GM19397 (cell line): ENCODE data around the gene TBATA.

Source experiments
- ATAC-seq: cut with Tn5 transposase; IDR thresholded peaks from one replicate; pipeline ENCODE4 v1.9.1; 2021; ENCODE audit warnings: mild to moderate bottlenecking, moderate library complexity; ENCODE audit not compliant: unreplicated experiment

TBATA gene

DNA sequence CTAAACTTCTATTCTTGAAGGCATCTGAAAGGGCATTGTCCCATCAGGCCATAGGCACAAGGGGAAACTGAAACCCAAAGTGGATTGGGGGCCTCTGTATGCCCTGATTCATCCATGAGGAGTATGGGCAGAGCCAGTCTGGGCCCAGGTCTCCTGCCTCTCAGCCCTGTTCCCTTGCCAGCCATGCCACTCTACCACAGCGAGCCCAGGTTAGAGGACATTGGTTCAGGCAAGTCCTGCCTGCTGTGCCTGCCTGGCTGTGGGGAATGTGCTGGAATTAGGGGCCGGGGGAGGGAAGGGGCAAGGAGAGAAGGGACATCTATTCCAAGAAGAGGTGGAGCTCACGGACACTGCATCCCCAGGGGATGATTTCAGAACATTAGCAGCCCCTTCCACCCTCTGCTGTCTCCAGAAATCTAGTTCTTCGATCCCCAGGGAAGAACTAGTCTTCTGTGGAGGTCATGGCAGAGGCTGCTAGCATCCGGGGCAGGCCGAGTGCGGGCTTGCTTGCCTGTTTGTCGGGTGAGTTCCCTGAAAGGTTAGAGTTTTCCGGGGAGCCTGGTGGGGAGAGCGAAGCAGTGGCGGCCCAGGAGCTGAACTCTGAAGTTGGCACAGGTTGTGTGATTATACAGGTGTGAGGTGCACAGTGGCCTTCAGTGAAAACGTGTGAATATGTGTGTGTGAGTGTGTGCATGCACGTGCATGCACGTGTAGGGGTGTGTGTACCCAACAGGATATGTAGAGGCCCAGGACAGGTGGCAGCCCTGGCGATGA is 37.8 kb downstream of the TBATA start:
- no peak for ATAC-seq

GRCh38 chr10:70745555-70745954 is 39.6 kb downstream of the TBATA start:
- no peak for ATAC-seq

GRCh38 chr10:70744617-70745143 is 40.5 kb downstream of the TBATA start:
- no peak for ATAC-seq

DNA sequence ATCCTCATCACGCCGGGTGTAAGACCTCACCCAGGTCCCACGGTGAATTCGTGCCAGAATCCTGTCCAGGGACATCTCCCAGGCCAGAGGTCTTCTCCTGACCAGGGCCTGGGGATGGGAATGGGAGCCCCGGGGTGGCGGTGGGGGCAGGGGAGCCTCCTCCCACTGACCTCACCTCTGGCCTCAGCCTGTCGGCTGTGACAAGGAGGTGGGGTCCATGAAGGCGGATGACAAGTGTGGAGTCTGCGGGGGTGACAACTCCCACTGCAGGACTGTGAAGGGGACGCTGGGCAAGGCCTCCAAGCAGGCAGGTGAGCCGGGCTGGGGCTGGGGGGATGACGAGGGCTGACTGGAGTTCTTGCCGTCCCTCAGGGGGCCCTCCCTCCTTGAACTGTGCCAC is 41.3 kb downstream of the TBATA start:
- no peak for ATAC-seq

GRCh38 chr10:70743430-70743788 is 41.8 kb downstream of the TBATA start:
- no peak for ATAC-seq

GRCh38 chr10:70742537-70743429 is 42.4 kb downstream of the TBATA start:
- no peak for ATAC-seq

DNA sequence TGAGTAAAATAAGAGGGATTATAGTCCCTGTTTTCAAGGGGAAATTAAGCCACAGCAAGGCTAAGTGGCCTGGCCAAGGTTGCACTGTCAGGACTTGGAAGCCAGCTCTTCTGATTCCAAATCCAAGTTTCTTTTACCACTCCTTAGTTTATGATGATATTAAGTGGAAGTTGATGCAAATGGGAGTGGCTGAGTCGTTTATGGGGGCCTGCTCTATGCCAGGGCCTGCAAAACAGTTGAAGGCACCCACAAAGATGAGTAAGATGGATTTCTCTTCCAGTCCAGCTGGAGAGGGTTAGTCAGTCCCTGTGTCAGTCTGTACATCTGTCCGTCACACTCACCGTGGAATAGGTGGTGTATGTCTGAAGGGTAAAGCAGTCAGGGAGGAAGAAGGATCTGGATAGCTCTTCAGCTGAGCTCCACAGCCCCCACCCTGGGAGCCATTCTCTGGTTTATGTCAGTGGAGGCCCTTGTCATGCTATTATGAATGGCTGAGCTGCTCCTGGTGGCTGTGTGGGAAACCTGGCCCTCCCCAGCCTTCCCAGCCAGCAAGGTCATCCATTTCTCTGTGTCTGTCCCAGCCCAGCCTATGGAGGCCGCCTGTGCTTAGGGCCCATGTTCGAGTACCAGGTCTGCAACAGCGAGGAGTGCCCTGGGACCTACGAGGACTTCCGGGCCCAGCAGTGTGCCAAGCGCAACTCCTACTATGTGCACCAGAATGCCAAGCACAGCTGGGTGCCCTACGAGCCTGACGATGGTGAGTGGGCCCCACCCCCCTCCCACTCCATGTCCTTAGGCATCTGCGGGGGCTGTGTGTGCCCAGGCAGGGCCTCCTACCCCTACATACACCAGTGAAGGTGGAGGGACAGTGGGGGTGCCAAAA is 44.5 kb downstream of the TBATA start:
- ATAC-seq = no peak

- ATAC-seq = no peak
Measured at GRCh38 chr10:70738761-70739121, 46.4 kb downstream of the TBATA start.

GRCh38 chr10:70738006-70738760 is 47.0 kb downstream of the TBATA start:
- ATAC-seq = no peak

DNA sequence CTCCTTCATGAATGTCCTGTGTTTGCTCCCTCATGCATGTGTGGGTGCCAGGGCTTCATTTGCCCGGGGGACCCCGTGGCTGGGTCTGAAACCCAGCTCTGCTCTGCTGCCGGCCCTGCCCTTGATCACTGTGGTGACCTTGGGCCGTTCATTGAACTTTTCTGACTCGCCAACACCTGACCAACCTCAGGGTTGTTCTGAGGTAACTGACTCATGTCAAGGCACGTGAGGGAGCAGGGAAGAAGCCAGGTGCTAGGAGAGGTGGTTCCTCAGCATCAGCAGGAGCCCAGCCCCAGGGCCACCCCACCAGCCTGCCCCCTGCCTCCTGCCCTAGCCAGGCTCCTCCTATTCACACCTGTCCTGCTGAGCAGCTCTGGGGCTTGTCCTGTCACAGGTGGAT is 47.9 kb downstream of the TBATA start:
- no peak for ATAC-seq

DNA sequence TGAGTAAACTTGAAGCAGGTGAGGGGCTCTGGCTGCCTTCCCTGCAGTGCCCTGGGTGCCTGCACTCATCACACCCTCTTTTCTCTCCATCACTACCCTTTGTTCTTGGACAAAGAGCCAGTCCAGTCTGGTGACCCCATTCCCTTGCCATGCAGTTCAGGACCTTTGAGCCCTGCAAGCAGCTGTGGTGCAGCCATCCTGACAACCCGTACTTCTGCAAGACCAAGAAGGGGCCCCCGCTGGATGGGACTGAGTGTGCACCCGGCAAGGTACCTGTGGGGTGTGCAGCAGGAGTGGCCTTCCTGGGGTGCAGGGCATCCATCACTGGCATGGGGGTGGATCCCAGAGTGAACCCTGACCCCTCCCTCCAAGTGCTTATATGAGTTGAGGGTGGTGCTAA is 48.7 kb downstream of the TBATA start:
- no peak for ATAC-seq

DNA sequence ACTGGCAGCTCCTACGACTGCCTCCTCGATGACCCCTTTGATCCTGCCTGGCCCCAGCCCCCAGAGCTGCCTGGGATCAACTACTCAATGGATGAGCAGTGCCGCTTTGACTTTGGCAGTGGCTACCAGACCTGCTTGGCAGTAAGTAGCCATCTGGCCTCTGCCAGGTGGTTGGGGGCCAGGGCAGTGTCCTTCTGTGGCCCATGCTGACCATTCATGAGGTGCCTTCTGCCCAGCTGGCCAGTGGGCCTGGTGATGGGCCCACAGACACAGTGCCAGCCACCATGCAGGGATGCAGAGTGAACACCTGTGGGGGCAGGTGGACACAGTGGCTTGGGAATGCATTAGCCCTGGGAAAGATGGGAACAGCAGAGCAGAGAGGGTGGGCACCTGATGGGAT is 50.0 kb downstream of the TBATA start:
- no peak for ATAC-seq

- no peak for ATAC-seq
Measured at GRCh38 chr10:70733051-70733450, 52.1 kb downstream of the TBATA start.

GRCh38 chr10:70732569-70732968 is 52.6 kb downstream of the TBATA start:
- ATAC-seq = no peak

DNA sequence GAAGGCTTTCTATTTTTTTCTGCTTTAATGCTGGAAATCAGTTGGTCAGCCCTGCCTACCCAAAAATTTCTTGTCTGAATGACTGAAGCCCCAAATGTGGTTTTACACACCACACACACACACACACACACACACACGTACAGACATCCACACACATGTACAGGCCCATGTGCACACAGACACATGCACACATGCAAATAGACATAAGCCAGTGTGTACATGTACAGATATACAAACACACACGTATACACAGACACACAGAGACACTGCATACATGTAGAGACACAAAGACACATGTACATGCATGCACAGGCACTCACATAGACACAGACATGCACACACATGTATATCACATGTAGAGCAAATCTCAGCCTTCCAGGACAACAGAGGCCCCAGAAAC is 54.2 kb downstream of the TBATA start:
- ATAC-seq = no peak

- ATAC-seq = no peak
Measured at GRCh38 chr10:70729763-70730357, 55.3 kb downstream of the TBATA start.

GRCh38 chr10:70728328-70728727 is 56.8 kb downstream of the TBATA start:
- no peak for ATAC-seq

DNA sequence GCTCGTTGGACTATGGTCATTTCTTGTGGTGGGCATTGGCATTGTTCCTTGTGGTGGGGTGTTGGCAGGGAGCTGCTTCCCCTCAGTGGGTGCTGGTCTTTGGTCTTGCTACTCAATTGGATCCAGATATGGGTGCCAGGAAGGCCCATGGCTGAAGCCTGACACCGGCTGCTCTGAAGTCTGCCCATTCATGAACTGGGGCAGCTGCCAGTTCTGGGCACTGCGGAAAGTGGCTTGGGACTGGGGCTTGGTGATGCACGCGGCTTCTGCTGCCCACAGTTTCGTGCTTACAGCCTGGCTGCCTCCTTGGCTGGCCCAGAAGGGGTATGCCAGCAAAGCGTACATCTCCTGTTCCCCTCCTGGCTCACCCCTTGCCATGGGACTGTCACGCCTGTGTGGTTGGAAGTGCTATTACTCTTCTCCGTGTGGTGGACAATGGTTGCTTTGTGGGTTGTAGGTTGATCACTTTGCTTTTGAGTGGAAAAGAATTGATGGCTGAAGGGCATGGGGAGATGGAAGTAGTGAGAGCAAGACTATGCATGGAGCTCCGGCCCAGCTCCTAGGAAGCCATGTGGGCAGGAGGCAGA is 58.2 kb downstream of the TBATA start:
- no peak for ATAC-seq

DNA sequence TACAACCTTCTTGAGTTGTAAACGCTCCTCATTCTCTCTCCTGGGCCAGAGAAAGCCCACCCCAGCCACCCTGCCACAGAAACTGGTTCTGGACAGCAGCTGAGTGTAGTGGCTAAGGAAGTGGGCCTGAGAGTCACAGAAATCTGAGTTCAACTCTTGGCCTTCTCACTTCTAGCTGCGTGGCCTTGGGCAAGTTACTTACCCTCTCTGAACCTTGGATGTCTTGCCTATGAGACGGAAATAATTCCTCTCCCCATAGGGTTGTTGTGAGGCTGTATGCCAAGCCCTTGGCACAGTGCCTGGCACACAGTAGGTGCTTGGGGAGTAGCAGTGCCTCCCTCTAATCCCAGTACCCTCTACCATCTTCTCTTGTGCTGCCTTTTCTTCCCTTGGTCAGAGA is 61.4 kb downstream of the TBATA start:
- no peak for ATAC-seq
